IMR-90 (cell line): Measurements from ENCODE around the gene NLGN4X. TPM values are rescaled to one million over a fixed set of nuclear protein-coding genes. Genes with fewer than 3 reads are reported as not detected.

Source experiments
- ATAC-seq: fragments of 200-7000 bp; cut with Tn5 transposase; 2 replicates; pipeline ENCODE4 v1.9.1; 2020; ENCODE audit warnings: low read depth, mild to moderate bottlenecking, moderate library complexity
- BruUV-seq: library from RNA; stranded (reverse); fragments of 400-500 nt; replicated peaks from 2 replicates; lab custom pipeline; 2021; lab: Mats Ljungman, UMichigan
- CTCF ChIA-PET: fragments of 300-600 bp; formaldehyde crosslinking; extraction: SDS; loops from one replicate; lab custom pipeline; 2021; ENCODE audit warnings: antibody characterized with exemption; lab: Yijun Ruan, JAX
- POLR2A ChIA-PET: fragments of 300-600 bp; sonication (Branson Sonifier 250); formaldehyde crosslinking; loops from one replicate; lab custom pipeline; 2022; ENCODE audit warnings: antibody characterized with exemption; ENCODE audit not compliant: unreplicated experiment; lab: Charles Lee
- DNase-seq: peaks from one replicate; pipeline ENCODE4 v3.0.0; 2013
- H2AFZ ChIP-seq: replicated peaks from 2 replicates; pipeline ENCODE3; 2013; ENCODE audit warnings: low read length, mild to moderate bottlenecking; ENCODE audit not compliant: poor library complexity
- H2AK5ac ChIP-seq: 2 replicates; pipeline ENCODE4 v1.6.1; 2013; ENCODE audit warnings: low read depth, low read length, inconsistent platforms
- H2AK9ac ChIP-seq: replicated peaks from 2 replicates; pipeline ENCODE3; 2013; ENCODE audit warnings: mild to moderate bottlenecking, low read depth, low read length, moderate library complexity; ENCODE audit not compliant: poor library complexity
- H2BK120ac ChIP-seq: 2 replicates; pipeline ENCODE4 v1.6.1; 2013; ENCODE audit warnings: low read depth, low read length, inconsistent platforms
- H2BK15ac ChIP-seq: 3 replicates; pipeline ENCODE4 v1.6.1; 2013; ENCODE audit warnings: low read depth, low read length, inconsistent platforms
- H2BK20ac ChIP-seq: 2 replicates; pipeline ENCODE4 v1.6.1; 2013; ENCODE audit warnings: low read depth, mild to moderate bottlenecking, inconsistent platforms, low read length, moderate library complexity
- H2BK5ac ChIP-seq: 2 replicates; pipeline ENCODE4 v1.6.1; 2013; ENCODE audit warnings: mild to moderate bottlenecking, low read depth, low read length, inconsistent platforms; ENCODE audit not compliant: poor library complexity, severe bottlenecking
- H3K14ac ChIP-seq: replicated peaks from 2 replicates; pipeline ENCODE4 v1.6.1; 2013; ENCODE audit warnings: low read depth, low read length, inconsistent platforms
- H3K18ac ChIP-seq: 2 replicates; pipeline ENCODE4 v1.6.1; 2013; ENCODE audit warnings: low read depth, low read length, control low read depth
- H3K23ac ChIP-seq: 2 replicates; pipeline ENCODE4 v1.6.1; 2013; ENCODE audit warnings: low read depth, low read length, inconsistent platforms
- H3K27ac ChIP-seq: 2 replicates; pipeline ENCODE4 v1.5.1; 2013; ENCODE audit warnings: mild to moderate bottlenecking, control low read depth, low read length; ENCODE audit not compliant: insufficient read depth
- H3K27me3 ChIP-seq: 2 replicates; pipeline ENCODE4 v1.6.1; 2013; ENCODE audit warnings: low read length; ENCODE audit not compliant: control insufficient read depth, insufficient read depth
- H3K36me3 ChIP-seq: 2 replicates; pipeline ENCODE4 v1.6.1; 2013; ENCODE audit warnings: low read length, mixed read lengths; ENCODE audit not compliant: control insufficient read depth, insufficient read depth
- H3K4ac ChIP-seq: 2 replicates; pipeline ENCODE4 v1.6.1; 2013; ENCODE audit warnings: low read depth, low read length, inconsistent platforms
- H3K4me1 ChIP-seq: 2 replicates; pipeline ENCODE4 v1.6.1; 2013; ENCODE audit warnings: low read length, mixed read lengths; ENCODE audit not compliant: control insufficient read depth, insufficient read depth
- H3K4me2 ChIP-seq: 2 replicates; pipeline ENCODE4 v1.6.1; 2013; ENCODE audit warnings: low read depth, mild to moderate bottlenecking, control low read depth, low read length, moderate library complexity
- H3K4me3 ChIP-seq: 2 replicates; pipeline ENCODE4 v1.5.1; 2013; ENCODE audit warnings: low read depth, mild to moderate bottlenecking, control low read depth, low read length, moderate library complexity; ENCODE audit not compliant: insufficient read depth
- H3K56ac ChIP-seq: 2 replicates; pipeline ENCODE4 v1.6.1; 2013; ENCODE audit warnings: low read length, inconsistent platforms; ENCODE audit not compliant: insufficient read depth; ENCODE audit errors: extremely low read depth
- H3K79me1 ChIP-seq, 2 experiments: 2 replicates each; pipeline ENCODE4 v1.6.1; 2013; ENCODE audit warnings: low read length in 2 of 2, inconsistent platforms in 1 of 2, low read depth in 1 of 2
- H3K9ac ChIP-seq: 2 replicates; pipeline ENCODE4 v1.6.1; 2013; ENCODE audit warnings: low read depth, low read length, control low read depth
- H3K9me1 ChIP-seq: 2 replicates; pipeline ENCODE4 v1.6.1; 2013; ENCODE audit warnings: low read length, inconsistent platforms; ENCODE audit not compliant: insufficient read depth
- H3K9me3 ChIP-seq: 2 replicates; pipeline ENCODE4 v1.6.1; 2013; ENCODE audit warnings: low read length; ENCODE audit not compliant: control insufficient read depth, insufficient read depth
- H4K20me1 ChIP-seq: 2 replicates; pipeline ENCODE4 v1.6.1; 2013; ENCODE audit warnings: low read length, inconsistent platforms; ENCODE audit not compliant: insufficient read depth
- H4K5ac ChIP-seq: 2 replicates; pipeline ENCODE4 v1.6.1; 2013; ENCODE audit warnings: mild to moderate bottlenecking, low read depth, low read length, control low read depth
- H4K8ac ChIP-seq, 2 experiments: 2 replicates each; pipeline ENCODE4 v1.6.1; 2013; ENCODE audit warnings: low read depth in 2 of 2, low read length in 2 of 2, control low read depth in 1 of 2, inconsistent platforms in 1 of 2
- H4K91ac ChIP-seq: 2 replicates; pipeline ENCODE4 v1.6.1; 2013; ENCODE audit warnings: low read depth, low read length, inconsistent platforms; ENCODE audit not compliant: insufficient read depth
- CEBPB ChIP-seq: IDR thresholded peaks from 2 replicates; pipeline ENCODE4 v1.6.1; 2012; ENCODE audit warnings: low read depth, low read length, improper control_type of control experiment
- CHD1 ChIP-seq: IDR thresholded peaks from 2 replicates; pipeline ENCODE4 v1.6.1; 2012; ENCODE audit warnings: low read depth, low read length, improper control_type of control experiment
- MXI1 ChIP-seq: IDR thresholded peaks from 2 replicates; pipeline ENCODE4 v1.6.1; 2012; ENCODE audit warnings: low read depth, mild to moderate bottlenecking, low read length, moderate library complexity, borderline replicate concordance
- RAD21 ChIP-seq: IDR thresholded peaks from 2 replicates; pipeline ENCODE4 v1.6.1; 2012; ENCODE audit warnings: low read length, improper control_type of control experiment
- RCOR1 ChIP-seq: IDR thresholded peaks from 2 replicates; pipeline ENCODE4 v1.6.1; 2012; ENCODE audit warnings: mild to moderate bottlenecking, low read length, improper control_type of control experiment; ENCODE audit not compliant: insufficient replicate concordance
- RFX5 ChIP-seq: IDR thresholded peaks from 2 replicates; pipeline ENCODE4 v1.8.0; 2012; ENCODE audit warnings: low read depth, mild to moderate bottlenecking, low read length, moderate library complexity
- SMC3 ChIP-seq: fragments of 150-350 bp; IDR thresholded peaks from 2 replicates; pipeline ENCODE4 v1.6.1; 2016; ENCODE audit warnings: low read depth, mild to moderate bottlenecking, antibody characterized with exemption, low read length, moderate library complexity
- dilution Hi-C: fragments of 300-500 bp; cut with HindIII; formaldehyde crosslinking; loops from one replicate; pipeline ENCODE4 v1.14.3; 2018; ENCODE audit warnings: low sequenced_read_pairs; ENCODE audit not compliant: unreplicated experiment
- in situ Hi-C: fragments of 300-500 bp; cut with MboI; formaldehyde crosslinking; loops from 3 replicates; pipeline ENCODE4 v1.14.3; 2019; ENCODE audit warnings: low sequenced_read_pairs, inconsistent platforms, mixed read lengths
- intact Hi-C: fragments of 100-400 bp; cut with micrococcal nuclease; formaldehyde crosslinking; loops from 2 replicates; pipeline ENCODE4 v1.10.0; 2022
- polyA plus RNA-seq, 3 experiments: library from polyadenylated mRNA; depleted of rRNA; stranded (reverse); fragments of >200 nt; gene quantifications; 2 replicates each; pipeline ENCODE4 v1.2.3, GENCODE V29; 2012; ENCODE audit warnings: low replicate concordance in 1 of 3
- total RNA-seq: library from RNA; depleted of rRNA; stranded (reverse); fragments of >200 nt; gene quantifications from 2 replicates; pipeline ENCODE4 v1.2.3, GENCODE V29; 2012
- TF ChIP-seq, protein P1 (sequence below): fragments of 150-350 bp; IDR thresholded peaks from 2 replicates; pipeline ENCODE4 v1.6.1; 2017; ENCODE audit warnings: mild to moderate bottlenecking, antibody characterized with exemption, low read length, low read depth

The NLGN4X gene
- total and polyA plus RNA-seq, 2 of the 4 experiments (the other 2 are of a cell fraction) = not detected

DNA sequence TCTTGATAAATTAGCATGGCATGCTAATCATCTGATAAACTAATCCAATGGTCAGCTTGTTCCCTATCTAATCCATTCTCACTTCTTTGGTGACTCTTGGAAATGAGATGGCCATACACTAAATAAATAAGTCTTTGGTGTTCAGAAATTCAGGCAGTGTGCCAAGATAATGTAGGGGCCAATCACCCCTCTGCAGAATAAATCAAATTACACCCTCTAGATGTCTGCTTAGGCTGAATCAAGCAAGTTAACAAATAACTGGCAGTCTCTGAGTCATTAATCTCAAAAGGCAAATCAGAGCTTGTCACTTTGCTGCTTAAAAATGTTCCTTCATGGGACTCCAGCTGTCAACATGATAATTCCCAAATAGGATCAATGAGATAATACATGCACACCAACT is 97.4 kb downstream of the NLGN4X start:
- Histone ChIP-seq H4K5ac (no peak overlapping the region), H3K23ac (no peak overlapping the region), H3K56ac (no peak overlapping the region), H3K14ac (no peak overlapping the region), H4K91ac (no peak overlapping the region), H2BK120ac (no peak overlapping the region), H3K4me3 (no peak overlapping the region), H2AK9ac (no peak overlapping the region), H3K4ac (no peak overlapping the region), H3K79me1 (no peaks in the 10 kb centered on the region), H4K8ac (no peak overlapping the region), H3K4me2 (no peak overlapping the region), H2AFZ (no peak overlapping the region), H2BK15ac (no peak overlapping the region), H3K27ac (no peak overlapping the region), H3K9me3 (peaks cover 8% of the 10 kb centered on the region), H3K27me3 (no peaks in the 10 kb centered on the region), H4K20me1 (no peaks in the 10 kb centered on the region), H3K9me1 (no peaks in the 10 kb centered on the region), H3K36me3 (no peaks in the 10 kb centered on the region), H2AK5ac (no peak overlapping the region), H2BK5ac (no peak overlapping the region), H3K4me1 (no peaks in the 10 kb centered on the region), H3K9ac (no peak overlapping the region), H3K18ac (no peak overlapping the region), H2BK20ac (no peak overlapping the region)
- dilution Hi-C loops = no loop called here
- ChIA-PET CTCF (no interaction called here), POLR2A (no interaction called here)
- ATAC-seq (no peak), DNase-seq (no peak)
- in situ Hi-C loops = no loop called here
- BruUV-seq = no TSS peak
- intact Hi-C loops = no loop called here
- no peak for TF ChIP-seq RFX5
- TF ChIP-seq SMC3 = no peak
- no peak for TF ChIP-seq CEBPB
- TF ChIP-seq, protein P1, sequence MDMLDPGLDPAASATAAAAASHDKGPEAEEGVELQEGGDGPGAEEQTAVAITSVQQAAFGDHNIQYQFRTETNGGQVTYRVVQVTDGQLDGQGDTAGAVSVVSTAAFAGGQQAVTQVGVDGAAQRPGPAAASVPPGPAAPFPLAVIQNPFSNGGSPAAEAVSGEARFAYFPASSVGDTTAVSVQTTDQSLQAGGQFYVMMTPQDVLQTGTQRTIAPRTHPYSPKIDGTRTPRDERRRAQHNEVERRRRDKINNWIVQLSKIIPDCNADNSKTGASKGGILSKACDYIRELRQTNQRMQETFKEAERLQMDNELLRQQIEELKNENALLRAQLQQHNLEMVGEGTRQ = no peak
- TF ChIP-seq RAD21 = no peak
- no peak for TF ChIP-seq MXI1
- no peak for TF ChIP-seq CHD1
- no peak for TF ChIP-seq RCOR1
